ENCODE measurements around the gene ZNF469. TPM values are rescaled to one million over a fixed set of nuclear protein-coding genes. Genes with fewer than 3 reads are reported as not detected.

ZNF469 gene
- total RNA-seq, 1 donor from 2014 or later, result 60.5 TPM

Other genes with a start within 250 kb of the ZNF469 start
- gene ZFPM1, start 70.3 kb downstream of the ZNF469 start, total RNA-seq, result 4.4 to 7.6 TPM (median 7.0 TPM) in 3 replicates
- 32.1 to 38.4 TPM (median 36.7 TPM) in 3 replicates for gene ZC3H18, start 187.4 kb downstream of the ZNF469 start, total RNA-seq

Data from chondrocyte (in vitro differentiated cells).